Frontal cortex (tissue), 4 donors: Measurements from ENCODE around the gene MRPS15. TPM values are rescaled to one million over a fixed set of nuclear protein-coding genes. Genes with fewer than 3 reads are reported as not detected.
"Not testable (repeated sequence)": the region's sequence is repeated elsewhere in the genome, so short reads cannot be mapped to it uniquely, and the experiment has no call there.

Experiments used
- DNase-seq, 2 donors: peaks; one replicate each; pipeline ENCODE4 v3.0.0; 2012; ENCODE audit warnings: low spot score in 2 of 2
- FAIRE-seq: peaks from 2 replicates; lab custom pipeline; 2012; peaks lifted over from hg19 to GRCh38; lab: Jason Lieb, UNC
- total RNA-seq: library from RNA; depleted of rRNA; stranded (reverse); fragments of >200 nt; gene quantifications from one replicate; pipeline ENCODE4 v1.2.3, GENCODE V29; 2014
- donor health status: control.
- donor health status: control.
- donor health status: control.

Gene MRPS15
- total RNA-seq, result 15.9 TPM

DNA sequence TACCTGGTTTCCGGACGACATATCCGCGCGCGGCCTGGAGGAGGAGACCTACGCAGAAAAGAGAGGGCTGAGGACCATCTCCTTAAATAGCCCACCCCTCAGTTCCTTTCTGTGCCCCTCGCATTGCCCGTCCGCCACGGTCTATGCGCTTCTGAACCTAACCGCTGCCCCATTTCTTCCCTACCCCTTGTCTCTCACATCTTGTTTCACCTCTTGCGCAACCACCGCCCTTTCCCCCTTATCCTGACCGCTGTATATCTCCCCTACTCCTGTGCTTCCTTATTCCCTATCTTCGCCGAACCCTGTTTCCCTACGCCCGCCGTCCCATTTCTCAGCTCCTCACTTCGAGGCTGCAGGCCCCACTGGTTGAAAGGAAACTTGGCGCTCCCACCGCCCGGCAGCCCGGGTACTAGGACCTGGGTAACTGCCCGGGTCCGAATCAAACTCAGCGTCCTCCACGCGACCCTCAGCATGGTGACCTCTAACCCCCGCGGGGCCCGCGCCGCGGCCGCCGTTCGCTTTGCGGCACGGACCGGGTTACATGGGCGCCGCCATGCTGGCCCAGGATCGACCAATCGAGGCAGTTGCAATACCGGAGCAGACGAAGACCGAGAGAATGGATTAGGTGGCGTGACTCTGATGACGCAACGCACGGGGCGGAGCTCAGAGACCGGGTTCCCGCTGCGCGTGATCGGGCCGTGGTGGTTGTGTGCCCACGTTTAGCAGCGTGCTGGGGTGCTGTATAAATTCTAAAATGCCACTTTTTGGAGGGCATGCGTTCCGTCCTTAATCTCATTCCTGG is at the start of gene MRPS15:
TSS of gene MRPS15 (minus strand) at position 582 of the 802 bp plus-strand sequence. CDS start at position 473, 109 bp downstream.
- FAIRE-seq, result peak; percentile 21

DNA sequence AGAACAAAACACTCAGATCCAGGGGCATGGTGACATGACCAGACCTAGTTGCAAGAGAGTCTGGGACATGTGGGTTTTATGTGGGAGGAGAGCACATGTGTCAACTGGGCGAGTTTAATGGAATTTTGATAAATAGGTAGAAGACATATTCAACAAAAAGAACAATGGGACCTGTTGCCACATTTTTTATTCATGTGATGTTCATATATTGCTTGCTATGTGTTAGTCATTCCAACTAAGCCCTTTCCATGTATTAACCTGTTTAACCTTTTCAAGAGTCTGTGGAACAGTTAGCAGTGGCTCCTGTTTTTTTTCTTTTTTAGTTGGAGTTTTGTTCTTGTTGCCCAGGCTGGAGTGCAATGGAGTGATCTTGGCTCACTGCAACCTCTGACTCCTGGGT is 48.7 kb upstream of the MRPS15 start:
- FAIRE-seq, result no peak

More for the DNA sequence above, at the start of gene MRPS15:
- peak; percentile 87 to 97 for DNase-seq

DNA sequence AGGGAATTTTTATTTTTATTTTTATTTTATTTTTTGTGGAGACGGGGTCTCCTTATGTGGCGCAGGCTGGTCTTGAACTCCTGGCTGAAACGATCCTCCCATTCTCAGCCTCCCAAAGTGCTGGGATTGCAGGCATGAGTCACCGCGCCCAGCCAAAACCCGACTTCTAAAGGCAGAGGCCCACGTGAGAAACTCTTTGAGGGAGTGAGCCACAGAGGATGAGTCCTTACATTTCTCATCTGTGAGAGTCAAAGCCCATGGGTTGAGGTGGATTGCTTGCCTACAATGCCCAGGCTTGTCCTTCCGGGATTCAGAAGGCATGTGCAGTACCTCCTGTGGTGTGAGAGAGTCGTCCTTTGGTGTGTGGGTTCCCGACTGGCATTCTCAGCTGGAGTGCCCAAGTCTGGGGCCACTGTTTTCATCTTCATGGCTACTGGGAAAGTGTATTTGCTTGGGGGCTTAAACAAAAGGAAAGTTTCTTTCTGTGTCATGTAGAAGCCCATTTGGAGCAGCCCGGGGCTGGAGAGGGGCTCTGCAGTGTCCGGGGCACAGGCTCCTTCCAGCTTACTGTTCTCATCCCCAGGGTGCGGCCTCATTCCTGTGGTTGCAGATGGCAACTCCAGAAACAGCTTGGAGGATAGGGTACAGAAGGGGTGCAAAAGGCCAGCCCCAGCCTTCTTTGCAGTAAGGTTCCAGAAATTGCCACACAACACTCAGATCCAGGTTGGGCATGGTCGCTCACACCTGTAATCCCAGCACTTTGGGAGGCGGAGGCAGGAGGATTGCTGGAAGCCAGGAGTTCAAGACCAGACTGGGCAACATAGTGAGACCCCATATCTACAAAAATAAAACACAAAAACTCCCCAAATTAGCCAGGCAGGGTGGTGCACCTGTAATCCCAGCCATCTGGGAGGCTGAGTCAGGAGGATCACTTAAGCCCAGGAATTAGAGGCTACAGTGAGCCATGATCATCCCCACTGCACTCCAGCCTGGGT is 47.9 kb upstream of the MRPS15 start:
- FAIRE-seq, result no peak
- DNase-seq, result no peak

More for the DNA sequence above, 48.7 kb upstream of the MRPS15 start:
- DNase-seq, result no peak

DNA sequence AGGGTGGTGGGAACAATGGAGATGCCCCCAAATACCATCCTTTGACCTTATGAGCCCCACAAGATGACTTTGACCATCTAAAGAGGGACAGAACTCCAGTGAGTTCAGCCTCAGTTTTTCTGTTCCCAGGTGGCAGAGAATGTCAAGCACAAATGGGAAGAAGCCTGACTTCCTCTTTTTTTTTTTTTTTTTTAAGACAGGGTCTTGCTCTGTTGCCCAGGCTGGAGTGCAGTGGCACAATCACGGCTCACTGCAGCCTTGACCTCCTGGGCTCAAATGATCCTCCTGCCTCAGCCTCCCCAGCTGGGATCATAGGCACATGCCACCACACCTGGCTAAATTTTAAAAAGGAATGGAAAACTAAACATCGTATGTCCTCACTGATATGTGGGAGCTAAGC is 47.0 kb upstream of the MRPS15 start:
- DNase-seq, FAIRE-seq: not testable (repeated sequence)

DNA sequence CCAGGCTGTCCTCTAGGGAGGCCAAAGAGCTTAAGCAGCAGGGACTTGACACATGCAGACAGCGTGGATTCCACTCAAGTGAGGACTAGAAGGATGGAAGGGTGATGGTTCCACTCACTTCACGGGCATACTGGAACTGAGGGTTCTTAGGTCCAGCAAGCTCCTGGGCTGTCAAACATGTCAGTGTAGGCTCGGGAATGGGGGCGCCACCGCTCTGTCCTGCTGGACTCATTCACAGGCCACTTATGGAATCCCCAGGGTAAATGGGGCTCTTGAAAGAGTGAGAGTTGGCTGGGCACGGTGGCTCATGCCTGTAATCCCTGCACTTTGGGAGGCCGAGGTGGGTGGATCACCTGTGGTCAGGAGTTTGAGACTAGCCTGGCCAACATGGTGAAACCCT is 46.2 kb upstream of the MRPS15 start:
- FAIRE-seq (no peak), DNase-seq (no peak)

DNA sequence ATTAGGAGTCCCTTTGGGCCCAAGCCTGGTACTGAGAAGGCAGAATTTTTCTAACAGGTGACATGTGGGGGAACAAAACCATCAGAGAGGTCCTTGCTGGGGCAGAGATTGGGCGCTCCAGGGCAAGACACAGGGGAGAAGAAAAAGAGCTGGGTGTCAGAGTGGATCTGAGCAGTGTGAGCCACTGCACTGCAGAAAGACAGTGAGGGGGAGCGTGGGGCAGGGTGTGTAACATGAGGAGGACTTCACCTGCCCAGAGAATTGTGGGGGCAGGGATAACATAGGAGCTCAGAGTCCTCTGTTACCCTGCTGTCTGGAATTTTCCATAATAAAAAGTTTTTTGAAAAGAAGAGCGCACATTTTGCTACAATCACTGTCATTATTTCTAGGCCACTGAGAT is 44.1 kb upstream of the MRPS15 start:
- FAIRE-seq (no peak), DNase-seq (no peak)

DNA sequence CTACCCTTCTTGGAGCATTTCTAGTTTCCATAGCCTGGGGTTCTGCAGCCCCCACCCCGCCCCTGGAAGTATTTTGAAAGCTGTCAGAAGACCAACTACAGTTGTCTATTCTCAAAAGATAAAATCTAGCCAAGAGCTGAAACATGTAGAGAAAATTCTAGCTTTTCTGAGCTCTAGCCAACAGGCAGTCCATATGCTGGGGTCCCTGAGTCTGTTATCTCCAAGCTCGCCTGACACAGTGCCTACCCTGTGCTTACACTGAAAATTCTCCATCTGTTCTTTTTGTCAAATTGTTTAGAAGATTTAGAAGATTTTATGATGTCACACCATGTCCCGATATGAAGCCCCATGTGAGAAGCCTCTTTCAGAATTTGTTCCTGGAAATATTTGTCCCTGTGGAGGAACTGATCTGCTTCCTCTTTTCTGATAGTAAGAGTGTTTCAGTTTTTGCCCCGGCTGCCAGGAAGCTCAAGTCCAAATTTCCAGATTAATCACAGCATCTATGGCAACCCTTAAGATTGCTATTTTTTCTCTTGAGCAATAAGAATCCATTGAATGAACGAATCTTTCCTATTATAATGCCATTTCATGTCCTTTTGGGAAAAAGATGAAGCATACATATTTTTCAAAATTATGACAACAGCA is 42.2 kb upstream of the MRPS15 start:
- FAIRE-seq, result no peak
- no peak for DNase-seq

DNA sequence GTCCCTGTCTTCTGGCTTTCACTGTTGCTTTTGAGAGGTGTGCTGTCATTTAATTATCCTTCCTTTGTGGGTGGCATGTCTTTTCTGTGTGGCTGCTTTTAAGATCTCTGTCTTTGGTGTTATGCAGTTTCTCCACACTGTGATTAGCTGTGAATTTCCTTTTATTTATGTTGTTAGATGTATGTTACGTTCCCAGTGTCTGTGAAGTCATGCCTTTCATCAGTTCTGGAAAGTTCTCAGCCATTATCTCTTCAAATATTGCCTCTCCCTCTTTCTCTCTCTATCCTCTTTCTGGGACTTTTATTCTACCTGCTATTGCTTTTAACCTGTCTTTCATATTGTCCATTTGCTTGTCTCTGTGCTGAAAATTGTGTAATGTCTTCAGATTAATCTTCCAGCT is 39.5 kb upstream of the MRPS15 start:
- no peak for FAIRE-seq
- no peak for DNase-seq

DNA sequence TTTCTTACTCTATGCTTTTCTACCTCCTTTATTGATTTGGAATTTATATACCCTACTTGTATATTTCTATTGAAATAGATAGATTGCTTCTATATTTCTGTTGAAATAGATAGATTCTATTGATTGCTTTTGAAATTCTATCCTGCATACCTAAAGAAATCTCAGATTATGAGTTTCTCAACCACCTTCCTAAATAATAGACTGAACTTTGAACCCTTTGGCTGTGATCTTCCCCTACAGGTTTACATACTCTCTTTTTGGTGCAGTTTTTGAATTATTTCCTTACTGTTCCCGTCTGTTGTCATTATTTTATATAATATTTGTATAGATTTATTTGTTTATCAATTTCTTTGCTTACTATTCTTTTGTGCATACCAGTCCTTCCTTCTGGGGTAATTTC is 39.0 kb upstream of the MRPS15 start:
- DNase-seq, result no peak
- no peak for FAIRE-seq

DNA sequence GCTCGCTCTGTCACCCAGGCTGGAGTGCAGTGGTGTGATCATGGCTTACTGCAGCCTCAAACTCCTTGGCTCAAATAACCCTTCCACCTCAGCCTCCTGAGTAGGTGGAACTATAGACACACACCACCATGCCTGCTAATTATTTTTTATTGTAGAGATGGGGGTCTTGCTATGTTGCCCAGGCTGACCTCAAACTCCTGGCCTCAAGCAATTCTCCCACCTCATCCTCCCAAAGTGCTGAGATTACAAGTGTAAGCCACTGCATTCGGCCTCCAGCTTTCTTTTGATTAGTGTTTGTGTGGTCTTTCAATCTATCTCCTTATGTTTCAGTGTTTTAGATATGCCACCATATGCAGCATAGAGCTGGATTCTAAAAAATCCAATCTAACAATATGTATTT is 38.4 kb upstream of the MRPS15 start:
- DNase-seq, result no peak
- FAIRE-seq, result no peak

DNA sequence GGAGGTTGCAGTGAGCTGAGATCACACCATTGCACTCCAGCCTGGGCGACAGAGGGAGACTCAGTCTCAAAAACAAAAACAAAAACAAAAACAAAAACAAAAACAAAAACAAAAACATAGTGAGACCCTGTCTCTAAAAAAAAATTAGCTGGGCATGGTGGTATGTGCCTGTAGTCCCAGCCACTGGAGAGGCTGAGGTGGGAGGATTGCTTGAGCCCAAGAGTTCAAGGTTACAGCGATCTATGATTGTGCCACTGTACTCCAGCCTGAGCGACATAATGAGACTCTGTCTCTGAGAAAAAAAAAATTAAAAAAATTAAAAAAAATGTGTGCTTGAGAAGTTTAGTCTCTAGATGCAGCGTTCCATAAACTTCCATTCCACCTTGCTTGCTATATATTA is 37.7 kb upstream of the MRPS15 start:
- FAIRE-seq, DNase-seq: not testable (repeated sequence)

DNA sequence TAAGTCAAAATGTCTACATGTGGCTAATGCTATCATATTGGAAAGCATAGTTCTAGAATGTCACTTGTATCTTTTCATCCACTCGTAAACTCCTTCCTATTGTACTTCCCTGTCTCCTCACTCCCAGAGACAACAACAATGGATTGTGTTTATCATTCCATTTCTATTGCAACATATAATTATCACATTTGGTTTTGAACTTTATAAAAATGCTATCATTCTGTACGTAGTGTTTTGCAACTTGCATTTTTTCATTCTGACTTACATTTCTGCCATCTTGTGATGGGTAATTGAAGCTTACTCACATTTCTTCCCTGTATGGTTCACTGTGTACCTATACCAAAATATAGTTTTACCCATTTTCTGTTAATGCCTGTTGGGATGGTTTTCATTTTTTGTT is 33.0 kb upstream of the MRPS15 start:
- FAIRE-seq, result no peak

DNA sequence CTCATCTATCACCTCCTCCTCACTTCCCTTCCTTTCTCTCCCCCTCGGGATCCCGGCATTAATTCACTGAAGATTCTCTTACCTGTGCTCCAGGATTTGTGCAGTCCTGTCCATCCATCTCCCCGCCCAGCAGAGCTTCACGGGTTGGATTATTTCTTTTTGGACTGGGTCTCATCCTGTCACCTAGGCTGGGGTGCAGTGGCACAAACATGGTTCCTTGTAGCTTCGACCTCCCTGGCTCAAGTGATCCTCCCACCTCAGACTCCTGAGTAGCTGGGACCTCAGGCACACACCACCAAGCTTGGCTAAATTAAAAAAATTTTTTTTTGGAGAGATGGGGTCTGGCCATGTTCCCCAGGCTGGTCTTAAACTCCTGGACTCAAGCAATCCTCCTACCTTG is 30.8 kb upstream of the MRPS15 start:
- FAIRE-seq, result no peak
- no peak for DNase-seq

More for the DNA sequence above, 33.0 kb upstream of the MRPS15 start:
- no peak for DNase-seq

DNA sequence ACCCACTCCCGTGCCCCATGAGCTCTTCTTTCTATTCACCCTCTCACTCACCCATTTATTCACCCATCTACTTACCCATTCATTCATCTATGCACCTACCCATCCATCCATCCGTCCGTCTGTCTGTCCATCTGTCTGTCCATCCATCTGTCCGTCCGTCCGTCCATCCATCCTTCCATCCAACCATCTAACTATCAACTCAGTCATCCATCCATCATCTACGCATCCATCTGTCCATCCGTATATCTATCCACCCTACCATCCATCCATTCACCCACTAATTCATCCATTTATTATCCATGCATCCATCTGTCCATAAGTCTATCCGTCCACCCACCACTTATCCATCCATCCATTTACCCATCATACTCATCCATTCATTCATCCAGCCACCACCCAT is 29.3 kb upstream of the MRPS15 start:
- no peak for FAIRE-seq
- DNase-seq, result no peak

DNA sequence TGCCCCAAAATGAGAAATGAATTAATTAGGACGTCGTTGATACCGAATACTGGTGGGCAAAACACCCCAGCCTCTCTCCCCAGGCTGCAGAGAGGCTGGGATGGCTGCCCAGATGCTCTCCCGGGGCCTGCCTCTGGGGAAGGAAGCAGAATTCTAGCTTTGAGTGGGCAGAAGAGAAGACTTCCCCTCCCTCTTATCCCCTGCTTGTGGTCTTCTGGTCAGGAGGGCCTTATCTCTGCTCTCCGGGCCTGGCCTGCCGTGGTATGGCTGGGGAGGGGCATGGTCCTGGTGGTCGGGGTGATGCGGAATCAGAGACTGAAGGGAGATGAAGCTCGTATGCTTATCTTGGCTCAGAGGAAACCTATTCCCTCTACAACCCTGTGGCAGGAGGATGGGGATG is 28.3 kb upstream of the MRPS15 start:
- DNase-seq (no peak), FAIRE-seq (no peak)

DNA sequence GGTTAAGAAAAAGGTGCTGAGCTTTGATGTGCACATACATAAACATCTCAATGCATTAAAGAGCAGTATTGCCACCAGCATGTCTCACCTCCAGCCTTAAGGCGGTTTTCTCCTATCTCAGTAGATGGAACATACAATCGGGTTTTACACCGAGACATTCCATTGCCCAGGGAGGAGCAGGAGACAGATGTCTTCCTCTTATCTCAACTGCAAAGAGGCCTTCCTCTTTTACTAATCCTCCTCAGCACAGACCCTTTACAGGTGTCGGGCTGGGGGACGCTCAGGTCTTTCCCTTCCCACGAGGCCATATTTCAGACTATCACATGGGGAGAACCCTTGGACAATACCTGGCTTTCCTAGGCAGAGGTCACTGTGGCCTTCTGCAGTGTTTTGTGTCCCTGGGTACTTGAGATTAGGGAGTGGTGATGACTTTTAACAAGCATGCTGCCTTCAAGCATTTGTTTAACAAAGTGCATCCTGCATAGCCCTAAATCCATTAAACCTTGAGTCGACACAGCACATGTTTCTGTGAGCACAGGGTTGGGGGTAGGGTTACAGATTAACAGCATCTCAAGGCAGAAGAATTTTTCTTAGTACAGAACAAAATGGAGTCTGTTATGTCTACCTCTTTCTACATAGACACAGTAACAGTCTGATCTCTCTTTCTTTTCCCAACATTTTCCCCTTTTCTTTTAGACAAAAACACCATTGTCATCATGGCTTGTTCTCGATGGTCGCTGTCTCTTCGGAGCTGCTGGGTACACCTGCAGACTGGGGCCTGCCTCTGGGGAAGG is 25.3 kb upstream of the MRPS15 start:
- DNase-seq, FAIRE-seq: not testable (repeated sequence)

DNA sequence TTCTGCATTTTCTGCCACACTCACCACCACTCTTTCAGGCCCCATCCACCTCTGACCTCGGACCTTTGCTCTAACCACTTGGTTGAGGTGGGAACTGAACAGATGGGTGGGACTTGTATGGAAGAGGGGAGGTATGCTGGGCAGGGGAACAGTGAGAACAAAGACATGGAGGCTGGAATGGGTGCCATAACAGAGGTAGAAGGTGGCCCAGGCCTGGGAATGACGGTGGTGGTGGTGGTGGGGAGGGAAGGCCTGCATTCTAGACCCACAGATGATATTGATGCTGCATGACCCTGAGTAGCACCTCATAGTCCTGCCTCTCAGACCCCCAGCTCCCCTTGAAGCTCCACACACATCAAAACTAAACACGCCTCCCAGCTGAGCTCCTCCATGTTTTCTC is 23.7 kb upstream of the MRPS15 start:
- FAIRE-seq, result no peak
- no peak for DNase-seq

DNA sequence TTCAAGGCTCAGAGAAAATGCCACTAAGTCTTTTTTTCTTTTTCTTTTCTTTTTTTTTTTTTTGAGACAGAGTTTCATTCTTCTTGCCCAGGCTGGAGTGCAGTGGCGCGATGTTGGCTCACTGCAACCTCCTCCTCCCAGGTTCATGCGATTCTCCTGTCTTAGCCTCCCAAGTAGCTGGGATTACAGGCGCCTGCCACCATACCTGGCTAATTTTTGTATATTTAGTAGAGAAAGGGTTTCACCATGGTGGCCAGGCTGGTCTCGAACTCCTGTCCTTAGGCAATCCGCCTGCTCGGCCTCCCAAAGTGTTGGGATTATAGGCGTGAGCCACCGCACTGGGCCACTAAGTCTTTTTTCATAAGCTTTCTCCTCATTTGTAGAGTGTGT is 23.1 kb upstream of the MRPS15 start:
- not testable (repeated sequence) for DNase-seq, FAIRE-seq
